Body of pancreas (tissue), 4 donors: ENCODE data around the gene DBNL.

Experiments
- CTCF ChIP-seq, 7 experiments: fragments of 450-650 bp in 4 of 7; fragments of 200-600 bp in 3 of 7; sonication (generic) in 3 of 7; IDR thresholded peaks; one replicate each; pipeline ENCODE4 v1.5.1; 2016 to 2019; ENCODE audit warnings: antibody characterized with exemption in 7 of 7
- POLR2A ChIP-seq, 3 donors: fragments of 450-650 bp; IDR thresholded peaks; one replicate each; pipeline ENCODE4 v1.6.1; 2016; ENCODE audit warnings: antibody characterized with exemption in 3 of 3, mild to moderate bottlenecking in 2 of 3

- no peak for TF ChIP-seq CTCF (IDR thresholded peaks at IDR 0.05)
- TF ChIP-seq POLR2A (IDR thresholded peaks at IDR 0.05): no peak
Measured at GRCh38 chr7:44107961-44108767, 63.7 kb downstream of the DBNL start.
